ENCODE data around the gene SLC25A24.

The SLC25A24 gene

GRCh38 chr1:108142773-108143394 lies 57.3 kb downstream of the SLC25A24 start:
- DNase-seq = no peak
- no peak overlapping the region for H2AFZ ChIP-seq (ENCODE audit: low read depth, low read length)
- 97% methylated on average over 6 of the region's 6 CpGs for WGBS

DNA sequence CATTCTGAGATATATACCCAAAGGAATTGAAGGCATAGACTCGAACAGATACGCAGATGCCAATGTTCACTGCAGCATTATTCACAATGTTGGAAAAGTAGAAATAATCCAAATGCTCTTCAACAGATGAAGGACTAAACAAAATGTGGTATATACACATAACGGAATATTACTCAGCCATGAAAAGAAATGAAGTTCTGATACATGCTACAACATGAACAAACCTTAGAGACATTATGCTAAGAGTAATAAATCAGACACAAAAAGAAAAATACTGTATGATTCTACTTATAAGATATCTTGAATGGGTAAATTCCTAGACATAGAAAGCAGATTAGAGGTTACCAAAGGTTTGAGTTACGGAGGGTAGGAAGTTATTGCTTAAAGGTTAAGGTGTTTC lies 57.9 kb downstream of the SLC25A24 start:
- H3K14ac ChIP-seq (ENCODE audit: low read length in 2 of 2) = no peak overlapping the region
- no peak overlapping the region for H3K4ac ChIP-seq (ENCODE audit: low read depth in 1 of 2, low read length in 2 of 2)
- H3K9ac ChIP-seq (ENCODE audit: low read length) = no peak overlapping the region
- H3K27ac ChIP-seq (ENCODE audit: low read length, poor library complexity, severe bottlenecking) = no peak overlapping the region
- peaks cover 5% of the 10 kb centered on the region for H3K9me3 ChIP-seq (ENCODE audit: control insufficient read depth, low read length)
- peaks cover 13 to 65% of the 10 kb centered on the region in 2 experiments for H3K36me3 ChIP-seq (ENCODE audit: control insufficient read depth in 1 of 2, insufficient read depth in 2 of 2, low read depth in 1 of 2, low read length in 2 of 2)
- no peak overlapping the region for H3K4me3 ChIP-seq (ENCODE audit: insufficient read depth in 1 of 2, low read depth in 1 of 2, low read length in 2 of 2)
- H2AFZ ChIP-seq (ENCODE audit: low read depth, low read length) = no peak overlapping the region
- no peak overlapping the region for H2BK5ac ChIP-seq (ENCODE audit: low read depth, low read length, poor library complexity, severe bottlenecking)
- H2BK15ac ChIP-seq (ENCODE audit: low read depth, poor library complexity, severe bottlenecking) = no peak overlapping the region
- no peaks in the 10 kb centered on the region for H3K4me1 ChIP-seq (ENCODE audit: control insufficient read depth, insufficient read depth, low read depth, low read length)
- H2BK120ac ChIP-seq (ENCODE audit: low read depth, low read length) = no peak overlapping the region
- H3K79me1 ChIP-seq (replicated peaks; ENCODE audit: low read length, poor library complexity, severe bottlenecking) = peaks cover 7% of the 10 kb centered on the region
- no peaks in the 10 kb centered on the region for H3K27me3 ChIP-seq (ENCODE audit: control insufficient read depth in 1 of 2, insufficient read depth in 1 of 2, low read length in 2 of 2)
- H3K23ac ChIP-seq (ENCODE audit: low read length in 2 of 2) = no peak overlapping the region
- no peak overlapping the region for H2AK5ac ChIP-seq (ENCODE audit: low read length, severe bottlenecking)
- DNase-seq = no peak
- no peak overlapping the region for H4K8ac ChIP-seq (ENCODE audit: low read length)
- no peak overlapping the region for H3K18ac ChIP-seq (ENCODE audit: low read depth in 1 of 2, low read length in 2 of 2)
- no peak overlapping the region for H3K4me2 ChIP-seq (ENCODE audit: low read length, poor library complexity, severe bottlenecking)
- H2BK12ac ChIP-seq (ENCODE audit: low read length in 2 of 2) = no peak overlapping the region
- 100% methylated on average over 3 of the region's 4 CpGs for WGBS
- no peak overlapping the region for H4K91ac ChIP-seq (ENCODE audit: low read length)

More at GRCh38 chr1:108142773-108143394, 57.3 kb downstream of the SLC25A24 start:
- H2BK5ac ChIP-seq (ENCODE audit: low read depth, low read length, poor library complexity, severe bottlenecking) = no peak overlapping the region
- no peak overlapping the region for H2BK120ac ChIP-seq (ENCODE audit: low read depth, low read length)
- H4K8ac ChIP-seq (ENCODE audit: low read length) = no peak overlapping the region
- H3K23ac ChIP-seq (ENCODE audit: low read length in 2 of 2) = no peak overlapping the region
- H3K9ac ChIP-seq (ENCODE audit: low read length) = peak overlapping the region; percentile 21
- no peak overlapping the region for H2AK5ac ChIP-seq (ENCODE audit: low read length, severe bottlenecking)
- peaks cover 15 to 65% of the 10 kb centered on the region in 2 experiments for H3K36me3 ChIP-seq (ENCODE audit: control insufficient read depth in 1 of 2, insufficient read depth in 2 of 2, low read depth in 1 of 2, low read length in 2 of 2)
- no peak overlapping the region for H2BK15ac ChIP-seq (ENCODE audit: low read depth, poor library complexity, severe bottlenecking)
- H3K18ac ChIP-seq (ENCODE audit: low read depth in 1 of 2, low read length in 2 of 2) = no peak overlapping the region
- H3K27me3 ChIP-seq (ENCODE audit: control insufficient read depth in 1 of 2, insufficient read depth in 1 of 2, low read length in 2 of 2) = no peaks in the 10 kb centered on the region
- no peak overlapping the region for H4K91ac ChIP-seq (ENCODE audit: low read length)
- H3K4ac ChIP-seq (ENCODE audit: low read depth in 1 of 2, low read length in 2 of 2) = no peak overlapping the region
- H3K27ac ChIP-seq (ENCODE audit: low read length, poor library complexity, severe bottlenecking) = no peak overlapping the region
- no peaks in the 10 kb centered on the region for H3K4me1 ChIP-seq (ENCODE audit: control insufficient read depth, insufficient read depth, low read depth, low read length)
- no peak overlapping the region for H3K4me2 ChIP-seq (ENCODE audit: low read length, poor library complexity, severe bottlenecking)
- H2BK12ac ChIP-seq (ENCODE audit: low read length in 2 of 2) = no peak overlapping the region
- H3K9me3 ChIP-seq (ENCODE audit: control insufficient read depth, low read length) = peaks cover 5% of the 10 kb centered on the region
- no peak overlapping the region for H3K14ac ChIP-seq (ENCODE audit: low read length in 2 of 2)
- H3K4me3 ChIP-seq (ENCODE audit: insufficient read depth in 1 of 2, low read depth in 1 of 2, low read length in 2 of 2) = no peak overlapping the region
- H3K79me1 ChIP-seq (replicated peaks; ENCODE audit: low read length, poor library complexity, severe bottlenecking) = peaks cover 10% of the 10 kb centered on the region

DNA sequence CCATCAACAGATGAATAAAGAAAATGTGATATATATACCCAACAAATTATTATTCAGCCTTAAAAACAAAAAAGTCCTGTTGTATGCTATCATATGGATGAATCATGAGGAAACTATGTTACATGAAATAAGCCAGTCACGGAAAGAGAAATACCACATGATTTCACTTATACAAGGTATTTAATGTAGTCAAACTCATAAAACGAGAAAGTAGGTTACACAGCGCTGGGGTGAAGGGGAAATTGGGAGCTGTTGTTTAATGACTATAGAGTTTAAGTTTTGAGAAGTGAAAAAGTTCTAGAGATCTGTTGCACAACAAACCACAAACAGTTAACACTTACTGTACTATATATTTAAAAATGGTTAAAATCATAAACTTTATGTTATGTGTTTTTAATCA lies 58.5 kb downstream of the SLC25A24 start:
- Histone ChIP-seq H4K8ac (ENCODE audit: low read length) (no peak overlapping the region), H3K23ac (ENCODE audit: low read length in 2 of 2) (no peak overlapping the region), H3K9ac (ENCODE audit: low read length) (no peak overlapping the region), H4K91ac (ENCODE audit: low read length) (no peak overlapping the region), H2BK15ac (ENCODE audit: low read depth, poor library complexity, severe bottlenecking) (no peak overlapping the region), H3K27ac (ENCODE audit: low read length, poor library complexity, severe bottlenecking) (no peak overlapping the region), H2BK120ac (ENCODE audit: low read depth, low read length) (no peak overlapping the region), H3K27me3 (ENCODE audit: control insufficient read depth in 1 of 2, insufficient read depth in 1 of 2, low read length in 2 of 2) (no peaks in the 10 kb centered on the region), H3K18ac (ENCODE audit: low read depth in 1 of 2, low read length in 2 of 2) (no peak overlapping the region), H3K4me1 (ENCODE audit: control insufficient read depth, insufficient read depth, low read depth, low read length) (no peaks in the 10 kb centered on the region), H3K79me1 (replicated peaks; ENCODE audit: low read length, poor library complexity, severe bottlenecking) (peaks cover 8% of the 10 kb centered on the region), H2AFZ (ENCODE audit: low read depth, low read length) (no peak overlapping the region), H2BK12ac (ENCODE audit: low read length in 2 of 2) (no peak overlapping the region), H3K4me3 (ENCODE audit: insufficient read depth in 1 of 2, low read depth in 1 of 2, low read length in 2 of 2) (no peak overlapping the region), H3K14ac (ENCODE audit: low read length in 2 of 2) (no peak overlapping the region), H3K36me3 (ENCODE audit: control insufficient read depth in 1 of 2, insufficient read depth in 2 of 2, low read depth in 1 of 2, low read length in 2 of 2) (peaks cover 16 to 65% of the 10 kb centered on the region in 2 experiments), H2AK5ac (ENCODE audit: low read length, severe bottlenecking) (no peak overlapping the region), H3K4ac (ENCODE audit: low read depth in 1 of 2, low read length in 2 of 2) (no peak overlapping the region), H3K4me2 (ENCODE audit: low read length, poor library complexity, severe bottlenecking) (no peak overlapping the region), H3K9me3 (ENCODE audit: control insufficient read depth, low read length) (peaks cover 5% of the 10 kb centered on the region), H2BK5ac (ENCODE audit: low read depth, low read length, poor library complexity, severe bottlenecking) (no peak overlapping the region)
- DNase-seq = peak; percentile 29
- 65% methylated on average over 2 of the region's 3 CpGs for WGBS

DNA sequence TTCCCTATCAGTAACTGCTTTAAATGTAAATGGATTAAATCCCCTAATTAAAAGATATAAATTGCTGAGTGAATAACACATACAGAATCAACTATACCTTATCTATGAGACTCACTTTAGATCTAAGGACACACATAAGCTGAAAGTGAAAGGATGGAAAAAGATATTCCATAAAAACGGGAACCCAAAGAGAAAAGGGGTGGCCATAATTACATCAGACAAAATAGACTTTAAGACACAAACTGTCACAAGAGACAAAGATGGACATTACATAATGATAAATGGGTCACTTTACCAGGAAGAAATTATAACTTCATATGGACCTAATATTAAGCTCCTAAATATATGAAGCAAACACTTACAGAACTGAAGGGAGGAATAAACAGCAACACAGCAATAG lies 59.2 kb downstream of the SLC25A24 start:
- Histone ChIP-seq H3K4me3 (ENCODE audit: insufficient read depth in 1 of 2, low read depth in 1 of 2, low read length in 2 of 2) (no peak overlapping the region), H2BK5ac (ENCODE audit: low read depth, low read length, poor library complexity, severe bottlenecking) (no peak overlapping the region), H2BK12ac (ENCODE audit: low read length in 2 of 2) (no peak overlapping the region), H3K9ac (ENCODE audit: low read length) (no peak overlapping the region), H3K9me3 (ENCODE audit: control insufficient read depth, low read length) (peaks cover 2% of the 10 kb centered on the region), H3K18ac (ENCODE audit: low read depth in 1 of 2, low read length in 2 of 2) (no peak overlapping the region), H3K27me3 (ENCODE audit: control insufficient read depth in 1 of 2, insufficient read depth in 1 of 2, low read length in 2 of 2) (no peaks in the 10 kb centered on the region), H3K4ac (ENCODE audit: low read depth in 1 of 2, low read length in 2 of 2) (no peak overlapping the region), H4K91ac (ENCODE audit: low read length) (no peak overlapping the region), H2BK120ac (ENCODE audit: low read depth, low read length) (no peak overlapping the region), H2BK15ac (ENCODE audit: low read depth, poor library complexity, severe bottlenecking) (no peak overlapping the region), H3K14ac (ENCODE audit: low read length in 2 of 2) (no peak overlapping the region), H3K27ac (ENCODE audit: low read length, poor library complexity, severe bottlenecking) (no peak overlapping the region), H2AFZ (ENCODE audit: low read depth, low read length) (no peak overlapping the region), H3K4me1 (ENCODE audit: control insufficient read depth, insufficient read depth, low read depth, low read length) (no peaks in the 10 kb centered on the region), H3K23ac (ENCODE audit: low read length in 2 of 2) (no peak overlapping the region), H3K4me2 (ENCODE audit: low read length, poor library complexity, severe bottlenecking) (no peak overlapping the region), H2AK5ac (ENCODE audit: low read length, severe bottlenecking) (no peak overlapping the region), H3K79me1 (replicated peaks; ENCODE audit: low read length, poor library complexity, severe bottlenecking) (peaks cover 10% of the 10 kb centered on the region), H3K36me3 (ENCODE audit: control insufficient read depth in 1 of 2, insufficient read depth in 2 of 2, low read depth in 1 of 2, low read length in 2 of 2) (peaks cover 16 to 65% of the 10 kb centered on the region in 2 experiments), H4K8ac (ENCODE audit: low read length) (no peak overlapping the region)
- no peak for DNase-seq
- 100% methylated on average over 1 of the region's 1 CpG for WGBS

All from mesenchymal stem cell (in vitro differentiated cells and primary cell).